T-cell (primary cell): ENCODE measurements around the gene COA5. TPM values are rescaled to one million over a fixed set of nuclear protein-coding genes. Genes with fewer than 3 reads are reported as not detected.

Experiments used
- ATAC-seq, 4 experiments: fragments of 200-7000 bp in 3 of 4; fragments of 150-1000 bp in 1 of 4; cut with Tn5 transposase; replicated peaks in 1 of 4; 1 replicate in 3 of 4; 2 replicates in 1 of 4; pipeline ENCODE4 v1.10.0; 2021; ENCODE audit warnings: moderate library complexity in 3 of 4, mild to moderate bottlenecking in 2 of 4, moderate number of reproducible peaks in 1 of 4
- CTCF ChIA-PET, 2 donors: fragments of 300-600 bp; sonication (Branson Sonifier 250); formaldehyde crosslinking; loops; one replicate each; lab custom pipeline; 2022; ENCODE audit warnings: antibody characterized with exemption in 2 of 2; lab: Charles Lee
- POLR2A ChIA-PET, 2 donors: fragments of 300-600 bp; sonication (Branson Sonifier 250); formaldehyde crosslinking; loops; one replicate each; lab custom pipeline; 2022; ENCODE audit warnings: antibody characterized with exemption in 2 of 2; lab: Charles Lee
- DNase-seq, 35 experiments: peaks; one replicate each; pipeline versions ENCODE4 v3.0.0 to v3.0.0-alpha.2; 2013 to 2023
- H3K27ac ChIP-seq: one replicate; pipeline ENCODE4 v1.5.1; 2013; ENCODE audit warnings: low read length
- H3K27me3 ChIP-seq, 2 experiments: replicated peaks in 1 of 2; 1 replicate in 1 of 2; 2 replicates in 1 of 2; pipeline versions ENCODE4 v1.6.1 to v1.7.0; 2013; ENCODE audit warnings: low read length in 1 of 2, mixed read lengths in 1 of 2; ENCODE audit not compliant: control insufficient read depth in 2 of 2, insufficient read depth in 2 of 2; ENCODE audit errors: extremely low read depth in 1 of 2
- H3K36me3 ChIP-seq, 2 donors: 1 replicate in 1 of 2; 2 replicates in 1 of 2; pipeline versions ENCODE4 v1.6.1 to v1.7.0; 2013; ENCODE audit warnings: low read length in 1 of 2; ENCODE audit not compliant: control insufficient read depth in 2 of 2, insufficient read depth in 1 of 2; ENCODE audit errors: extremely low read depth in 1 of 2
- H3K4me1 ChIP-seq, 2 experiments: 1 replicate in 1 of 2; 2 replicates in 1 of 2; pipeline versions ENCODE4 v1.6.1 to v1.7.0; 2013; ENCODE audit warnings: low read length in 2 of 2, mixed read lengths in 1 of 2; ENCODE audit not compliant: insufficient read depth in 2 of 2, control insufficient read depth in 1 of 2; ENCODE audit errors: extremely low read depth in 1 of 2
- H3K4me3 ChIP-seq, 2 donors: 1 replicate in 1 of 2; 2 replicates in 1 of 2; pipeline versions ENCODE4 v1.5.1 to v1.7.0; 2013; ENCODE audit warnings: mild to moderate bottlenecking in 2 of 2, low read length in 1 of 2, moderate library complexity in 1 of 2; ENCODE audit not compliant: control insufficient read depth in 1 of 2; ENCODE audit errors: extremely low read depth in 1 of 2
- H3K9me3 ChIP-seq: 2 replicates; pipeline ENCODE4 v1.7.0; 2013
- H3K27ac Mint-ChIP-seq, 2 donors: one replicate each; pipeline ENCODE4 v1.8.0; 2020 to 2021; ENCODE audit warnings: mild to moderate bottlenecking in 2 of 2, mixed read lengths in 2 of 2
- H3K27me3 Mint-ChIP-seq, 2 donors: one replicate each; pipeline ENCODE4 v1.8.0; 2021 to 2022; ENCODE audit warnings: mixed read lengths in 2 of 2
- H3K36me3 Mint-ChIP-seq: one replicate; pipeline ENCODE4 v1.8.0; 2021; ENCODE audit warnings: mixed read lengths
- H3K4me1 Mint-ChIP-seq, 3 donors: one replicate each; pipeline ENCODE4 v1.8.0; 2020 to 2022; ENCODE audit warnings: mixed read lengths in 3 of 3, mild to moderate bottlenecking in 1 of 3
- H3K4me3 Mint-ChIP-seq, 3 donors: one replicate each; pipeline ENCODE4 v1.8.0; 2020 to 2022; ENCODE audit warnings: mild to moderate bottlenecking in 3 of 3, mixed read lengths in 3 of 3, moderate library complexity in 3 of 3
- H3K9me3 Mint-ChIP-seq, 3 donors: one replicate each; pipeline ENCODE4 v1.8.0; 2020 to 2022; ENCODE audit warnings: mixed read lengths in 3 of 3
- WGBS: methylation state at CpG from one replicate; pipeline ENCODE4 v1.1.5; 2013; ENCODE audit warnings: missing lambda C conversion rate; ENCODE audit not compliant: insufficient coverage; 5-methylcytosine and 5-hydroxymethylcytosine counted together
- total RNA-seq, 35 experiments: library from RNA in 6 of 35; stranded (reverse) in 6 of 35; fragments of 120-200 nt in 1 of 35; gene quantifications; one replicate each; pipeline versions ENCODE4 v1.2.1 to v1.2.4 and lab custom pipeline; 2013 to 2026

COA5 gene
- total RNA-seq, 5 donors from 2014 or later (not counting 1 experiment from before 2014, with no cell fraction given) = 24.6 to 45.8 (median 39.9) TPM

DNA sequence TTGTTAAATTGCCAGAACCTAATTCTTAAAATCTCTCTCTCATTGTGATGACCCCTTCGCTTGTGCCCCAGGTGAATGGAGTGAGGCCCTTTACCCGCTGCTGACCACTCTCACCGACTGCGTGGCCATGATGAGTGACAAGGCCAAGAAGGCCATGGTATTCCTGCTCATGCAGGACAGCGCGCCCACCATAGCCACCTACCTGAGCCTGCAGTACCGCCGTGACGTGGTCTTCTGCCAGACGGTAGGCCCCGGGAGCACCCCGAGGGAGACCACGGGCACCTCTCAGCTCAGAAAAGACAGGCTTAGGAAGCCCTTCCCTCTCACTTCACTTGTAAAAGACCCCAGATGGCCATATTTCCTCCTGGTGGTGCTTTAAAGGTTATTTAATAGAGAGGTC lies 44.9 kb downstream of the COA5 start:
- no peak for DNase-seq
- CTCF ChIA-PET = interaction anchor here in 1 of 2 donors (0.6 kb wide), 1 partner anchor 184 kb away, joined by 3 read pairs; no protein-coding TSS in a partner anchor
- Histone ChIP-seq H3K4me1 (peaks cover 0 to 9% of the 10 kb centered on the region in 2 experiments), H3K4me3 (no peak overlapping the region), H3K27me3 (no peaks in the 10 kb centered on the region), H3K36me3 (peaks cover 51 to 93% of the 10 kb centered on the region in 2 donors), H3K9me3 (no peaks in the 10 kb centered on the region), H3K27ac (no peak overlapping the region)
- POLR2A ChIA-PET = no interaction called here
- Mint-ChIP-seq H3K27me3 (no peaks in the 10 kb centered on the region), H3K9me3 (no peaks in the 10 kb centered on the region), H3K36me3 (peaks cover 64% of the 10 kb centered on the region), H3K4me3 (no peak overlapping the region), H3K4me1 (peaks cover 11 to 16% (median 15%) of the 10 kb centered on the region in 3 donors), H3K27ac (peak overlapping the region in 1 of 2 donors; percentile 5)
- WGBS = 100% methylated on average over 4 of the region's 13 CpGs
- no peak for ATAC-seq

DNA sequence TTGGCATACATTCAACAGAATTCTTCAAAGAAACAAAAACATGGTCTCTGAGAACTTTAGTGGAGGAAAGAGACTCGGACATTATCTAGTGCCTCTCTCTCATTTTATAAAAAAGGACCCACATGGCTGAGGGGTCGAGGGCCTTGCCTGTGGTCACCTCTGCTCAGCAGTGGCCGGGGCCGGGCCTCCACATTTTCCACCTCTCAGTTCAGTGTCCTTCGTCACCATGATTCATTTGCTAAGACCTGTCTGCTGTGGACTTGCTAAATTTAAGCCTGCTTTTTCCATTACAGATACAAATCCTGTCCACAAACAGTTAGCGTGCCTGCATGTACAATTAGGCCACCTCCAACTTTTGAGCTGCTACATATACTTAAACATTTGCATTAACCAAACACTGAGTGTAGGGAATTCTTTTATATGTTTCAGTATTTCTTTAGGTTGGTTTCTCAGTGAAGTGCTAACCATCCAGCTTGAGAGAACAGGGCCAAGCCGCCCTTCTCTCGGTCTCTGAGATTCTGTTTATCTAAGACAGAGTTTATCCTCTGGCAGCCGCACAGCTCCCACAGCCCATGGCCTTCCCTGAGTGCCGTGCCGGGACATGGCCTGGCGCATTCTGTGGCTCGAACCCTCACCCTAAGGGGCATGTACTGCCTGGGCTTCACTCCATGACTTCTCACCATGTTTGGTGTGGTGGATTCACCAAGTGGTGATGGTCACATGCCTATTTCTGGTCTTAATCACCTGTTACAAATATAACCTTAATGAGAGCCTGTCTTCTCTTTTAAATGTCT lies 46.2 kb downstream of the COA5 start:
- 98% methylated on average over 8 of the region's 13 CpGs for WGBS
- no peak overlapping the region for H3K4me3 Mint-ChIP-seq
- H3K9me3 Mint-ChIP-seq = no peaks in the 10 kb centered on the region
- H3K27me3 Mint-ChIP-seq = no peaks in the 10 kb centered on the region
- peaks cover 17 to 21% (median 17%) of the 10 kb centered on the region in 3 donors for H3K4me1 Mint-ChIP-seq
- H3K4me1 ChIP-seq = peaks cover 0 to 13% of the 10 kb centered on the region in 2 experiments
- no peak overlapping the region for H3K4me3 ChIP-seq
- no peaks in the 10 kb centered on the region for H3K27me3 ChIP-seq
- H3K36me3 ChIP-seq = peaks cover 55 to 93% of the 10 kb centered on the region in 2 donors
- H3K36me3 Mint-ChIP-seq = peaks cover 62% of the 10 kb centered on the region
- POLR2A ChIA-PET = interaction anchor here in 1 of 2 donors (0.6 kb wide), 1 partner anchor 36 kb away, joined by 5 read pairs; no protein-coding TSS in a partner anchor
- no peak overlapping the region for H3K27ac ChIP-seq
- CTCF ChIA-PET = no interaction called here
- no peak overlapping the region for H3K27ac Mint-ChIP-seq
- ATAC-seq (no peak), DNase-seq (no peak)
- H3K9me3 ChIP-seq = no peaks in the 10 kb centered on the region

DNA sequence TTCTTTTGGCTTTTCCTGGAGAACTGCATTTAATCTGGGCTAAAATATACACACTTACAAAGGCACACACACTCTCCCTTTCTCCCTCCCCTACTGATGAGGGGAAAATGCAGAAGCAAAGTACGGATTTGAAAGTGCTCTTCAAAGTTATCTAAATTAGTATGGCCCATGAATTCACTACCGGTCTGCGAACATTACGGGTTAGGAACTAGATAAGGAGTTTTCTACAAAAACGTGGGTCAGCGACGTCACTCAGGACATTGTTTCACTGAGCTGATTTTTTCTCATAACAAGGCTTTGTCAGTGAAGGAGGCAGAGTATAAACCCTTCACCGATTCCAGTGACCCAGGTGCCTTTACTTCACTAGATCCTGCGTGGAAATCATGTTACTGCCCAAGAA lies 47.3 kb downstream of the COA5 start:
- Mint-ChIP-seq H3K4me3 (no peak overlapping the region), H3K27me3 (no peaks in the 10 kb centered on the region), H3K36me3 (peaks cover 55% of the 10 kb centered on the region), H3K4me1 (peaks cover 23 to 29% (median 25%) of the 10 kb centered on the region in 3 donors), H3K27ac (no peak overlapping the region), H3K9me3 (no peaks in the 10 kb centered on the region)
- ChIA-PET CTCF (interaction anchor here in 1 of 2 donors (0.6 kb wide), 1 partner anchor 15 kb away, joined by 3 read pairs; no protein-coding TSS in a partner anchor), POLR2A (no interaction called here)
- peaks cover 0 to 16% of the 10 kb centered on the region in 2 experiments for H3K4me1 ChIP-seq
- peaks cover 51 to 93% of the 10 kb centered on the region in 2 donors for H3K36me3 ChIP-seq
- no peaks in the 10 kb centered on the region for H3K9me3 ChIP-seq
- no peak overlapping the region for H3K27ac ChIP-seq
- ATAC-seq (no peak), DNase-seq (no peak)
- H3K4me3 ChIP-seq = no peak overlapping the region
- whole genome bisulfite sequencing = 100% methylated on average over 9 of the region's 9 CpGs
- H3K27me3 ChIP-seq = no peaks in the 10 kb centered on the region

DNA sequence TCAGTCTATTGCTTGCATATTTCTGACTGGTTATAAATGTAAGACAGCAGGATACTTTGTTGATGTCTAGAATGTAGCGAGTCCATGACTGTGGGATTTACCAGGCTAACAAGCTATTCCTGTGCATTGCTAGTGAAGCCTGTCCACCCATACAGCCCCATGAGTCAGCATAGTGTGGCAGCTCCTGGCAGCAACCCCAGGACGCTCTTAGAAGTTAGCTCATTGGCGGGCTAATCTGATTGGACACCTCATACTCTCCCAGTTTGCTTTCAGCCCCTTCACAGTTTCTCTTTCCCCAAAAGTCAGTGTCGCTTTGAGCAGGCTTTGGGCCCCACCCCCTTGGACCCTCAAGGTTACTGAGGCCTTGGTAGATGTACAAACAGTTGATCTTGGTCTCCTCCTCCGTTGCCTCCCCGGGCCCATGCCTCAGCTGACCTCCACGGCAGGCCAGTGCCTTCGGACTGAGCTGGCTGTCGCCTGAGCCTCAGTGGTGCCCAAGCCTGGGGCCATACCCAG lies 48.0 kb downstream of the COA5 start:
- ATAC-seq = no peak
- H3K27me3 Mint-ChIP-seq = no peaks in the 10 kb centered on the region

DNA sequence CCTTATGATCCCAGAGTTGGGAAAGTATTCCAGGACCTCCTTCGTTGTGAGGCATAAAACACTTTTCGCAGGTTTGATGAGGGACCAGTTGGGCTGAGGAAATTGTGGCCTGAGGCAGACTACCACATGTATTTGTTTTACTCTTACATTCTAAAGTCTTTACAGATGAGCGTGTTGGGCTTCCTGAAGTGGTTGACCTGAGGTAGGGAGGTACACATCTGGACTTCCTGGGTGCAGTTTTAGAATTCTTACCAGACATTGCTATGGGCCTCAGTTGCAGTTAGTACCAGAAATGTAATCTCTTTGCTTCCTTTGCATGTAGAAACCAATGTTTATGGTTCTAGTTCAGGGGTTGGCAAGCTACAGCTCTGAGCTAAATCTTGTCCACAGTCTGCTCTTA lies 48.7 kb downstream of the COA5 start:
- no CpG with 5 or more reads among the region's 3 CpGs for WGBS
- peaks cover 33 to 38% (median 37%) of the 10 kb centered on the region in 3 donors for H3K4me1 Mint-ChIP-seq
- Histone ChIP-seq H3K4me1 (peaks cover 0 to 16% of the 10 kb centered on the region in 2 experiments), H3K27me3 (no peaks in the 10 kb centered on the region), H3K27ac (no peak overlapping the region), H3K36me3 (peaks cover 45 to 93% of the 10 kb centered on the region in 2 donors), H3K4me3 (no peak overlapping the region), H3K9me3 (no peaks in the 10 kb centered on the region)
- POLR2A ChIA-PET = interaction anchor here in 1 of 2 donors (0.5 kb wide), 1 partner anchor 96 kb away, joined by 3 read pairs; no protein-coding TSS in a partner anchor
- CTCF ChIA-PET = interaction anchor here in 1 of 2 donors (1.0 kb wide), 1 partner anchor 24 kb away, joined by 3 read pairs; no protein-coding TSS in a partner anchor
- H3K27ac Mint-ChIP-seq = peak overlapping the region; percentile 43 to 71
- DNase-seq = no peak
- no peaks in the 10 kb centered on the region for H3K9me3 Mint-ChIP-seq
- ATAC-seq = no peak
- no peaks in the 10 kb centered on the region for H3K27me3 Mint-ChIP-seq
- peaks cover 59% of the 10 kb centered on the region for H3K36me3 Mint-ChIP-seq
- no peak overlapping the region for H3K4me3 Mint-ChIP-seq

More for the DNA sequence above, 48.0 kb downstream of the COA5 start:
- Mint-ChIP-seq H3K9me3 (no peaks in the 10 kb centered on the region), H3K4me3 (no peak overlapping the region), H3K4me1 (peaks cover 29 to 34% (median 29%) of the 10 kb centered on the region in 3 donors), H3K36me3 (peaks cover 54% of the 10 kb centered on the region), H3K27ac (peak overlapping the region in 1 of 2 donors; percentile 71)
- no peak for DNase-seq
- CTCF ChIA-PET = interaction anchor here (0.6 to 1.0 kb wide), 2 partner anchors 23 to 152 kb away, joined by 3 to 9 read pairs; no protein-coding TSS in a partner anchor
- no peak overlapping the region for H3K4me3 ChIP-seq
- H3K27me3 ChIP-seq = no peaks in the 10 kb centered on the region
- H3K9me3 ChIP-seq = no peaks in the 10 kb centered on the region
- no peak overlapping the region for H3K27ac ChIP-seq
- H3K36me3 ChIP-seq = peaks cover 49 to 93% of the 10 kb centered on the region in 2 donors
- 97% methylated on average over 9 of the region's 9 CpGs for WGBS
- H3K4me1 ChIP-seq = peaks cover 0 to 16% of the 10 kb centered on the region in 2 experiments
- POLR2A ChIA-PET = interaction anchor here in 1 of 2 donors (0.5 kb wide), 1 partner anchor 97 kb away, joined by 3 read pairs; no protein-coding TSS in a partner anchor
